ENCODE measurements around the gene TP53BP1.
A peak's percentile ranks its signal among the peaks of the same experiment; 100 is the strongest.
"Not testable (repeated sequence)": the region's sequence is repeated elsewhere in the genome, so short reads cannot be mapped to it uniquely, and the experiment has no call there.

Gene TP53BP1

DNA sequence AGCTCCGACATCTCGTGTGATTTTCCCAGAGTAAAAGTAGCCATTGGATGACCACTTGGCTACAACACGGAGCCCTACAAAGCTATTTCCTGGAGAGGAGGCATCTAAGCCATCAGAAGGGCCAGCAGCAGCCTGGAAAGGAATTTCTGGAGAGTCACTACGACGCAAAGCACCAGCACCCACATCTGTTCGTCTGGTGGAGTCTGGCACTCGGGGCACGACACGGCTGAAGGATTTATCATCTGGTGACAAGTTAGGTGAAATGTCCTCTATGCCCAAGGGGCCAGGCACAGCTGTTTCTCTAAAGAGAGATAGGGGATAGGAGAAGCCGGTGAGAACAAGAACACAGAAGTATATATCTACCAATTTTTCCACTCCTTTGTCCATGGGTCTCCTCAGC, 72.5 kb downstream of the TP53BP1 start:
- no peak for DNase-seq

DNA sequence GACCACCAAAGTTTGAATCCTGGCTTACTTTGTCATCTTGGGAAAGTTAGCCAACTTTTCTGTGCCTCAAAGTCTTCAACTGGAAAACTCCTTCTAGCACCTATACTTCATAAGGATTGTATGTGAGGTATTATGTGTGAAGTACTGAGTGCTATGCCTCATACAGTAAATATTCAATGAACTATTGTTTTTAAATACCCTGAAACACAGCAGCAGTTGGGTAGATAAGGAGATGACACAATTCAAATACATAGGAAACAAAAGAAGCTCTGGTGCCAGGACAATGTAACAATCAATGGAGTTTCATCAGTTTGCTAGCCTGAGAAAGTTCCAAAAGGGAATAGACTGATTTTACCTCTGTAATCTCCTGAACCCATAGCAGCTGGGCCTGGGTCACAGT, 78.8 kb downstream of the TP53BP1 start:
- no peak for DNase-seq

DNA sequence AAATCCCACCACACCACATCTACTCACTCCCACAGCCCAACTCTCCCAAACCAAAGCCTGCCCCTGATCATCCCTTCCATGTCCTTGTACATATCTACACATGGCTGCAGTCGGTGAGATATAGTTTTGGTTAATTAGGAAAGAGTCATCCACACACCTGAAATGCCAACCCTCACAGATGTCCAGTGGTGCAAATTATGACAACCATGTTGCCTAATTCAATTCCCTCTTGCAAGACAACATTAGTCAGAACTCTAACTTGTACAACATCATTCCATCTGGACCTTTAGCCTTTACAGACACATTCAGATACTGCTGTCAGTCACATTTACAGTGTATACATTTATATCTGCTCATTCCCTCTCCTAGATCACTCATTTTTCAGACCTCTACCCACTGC, 80.9 kb downstream of the TP53BP1 start:
- no peak for DNase-seq

DNA sequence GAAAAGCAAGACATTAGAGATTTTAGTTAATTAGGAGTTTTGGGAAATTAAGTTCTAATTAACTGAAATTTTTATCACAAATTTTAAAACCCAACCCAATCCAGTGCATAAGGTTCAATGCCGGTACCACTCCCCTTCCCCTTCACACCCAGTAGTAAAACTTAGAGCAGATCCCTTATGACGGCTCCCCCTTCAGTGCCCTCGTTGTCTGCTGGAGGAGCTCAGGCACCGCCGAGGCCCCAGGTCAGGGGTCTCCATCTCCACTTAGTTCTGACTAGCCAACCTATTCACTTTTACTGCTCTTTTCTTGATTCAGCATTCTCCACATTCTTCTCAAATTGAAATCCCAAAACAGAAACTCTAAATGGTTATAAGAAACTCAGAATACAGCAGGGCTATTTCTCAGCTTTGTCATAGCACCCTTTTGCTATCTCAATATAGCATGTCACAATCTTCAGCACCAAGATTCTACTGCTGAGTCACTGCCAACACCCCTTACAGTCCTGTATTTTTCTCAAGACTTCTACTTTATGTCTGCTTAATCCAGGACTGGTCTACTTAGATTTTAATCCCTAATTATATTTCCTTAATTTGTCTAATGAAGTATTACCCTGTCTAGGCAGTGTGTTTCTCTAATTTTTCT, 82.3 kb downstream of the TP53BP1 start:
- DNase-seq = no peak

DNA sequence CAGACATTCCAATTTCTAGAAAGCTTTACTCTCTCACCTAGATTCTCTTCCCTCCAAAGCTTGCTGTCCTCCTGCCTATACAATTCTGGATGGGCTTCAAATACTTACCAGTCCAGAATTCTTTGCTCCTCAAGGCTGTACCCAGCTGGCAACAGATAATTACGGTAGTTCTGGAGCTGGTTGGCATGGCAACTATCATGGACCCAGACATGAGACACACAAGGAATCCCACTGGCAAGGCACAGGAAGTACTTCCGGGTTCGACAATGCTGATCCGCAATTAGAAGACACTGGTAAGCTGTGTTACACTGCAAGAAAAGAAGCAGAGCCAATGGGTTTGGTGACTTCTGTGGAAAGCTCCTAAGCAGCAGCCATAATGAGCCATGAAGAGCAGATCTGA, 84.2 kb downstream of the TP53BP1 start:
- peak in 1 of 56 donors; percentile 3 for DNase-seq

GRCh38 chr15:43406808-43407207, 86.1 kb downstream of the TP53BP1 start:
- no peak for DNase-seq

GRCh38 chr15:43406189-43406588, 86.8 kb downstream of the TP53BP1 start:
- no peak for DNase-seq

- DNase-seq = peak in 15 of 56 donors; percentile 3 to 54 (median 16)
These were observed 88.8 kb downstream of the TP53BP1 start for GRCh38 chr15:43404130-43404529.

- DNase-seq = no peak
These were observed 89.3 kb downstream of the TP53BP1 start for GRCh38 chr15:43403616-43404015.

DNA sequence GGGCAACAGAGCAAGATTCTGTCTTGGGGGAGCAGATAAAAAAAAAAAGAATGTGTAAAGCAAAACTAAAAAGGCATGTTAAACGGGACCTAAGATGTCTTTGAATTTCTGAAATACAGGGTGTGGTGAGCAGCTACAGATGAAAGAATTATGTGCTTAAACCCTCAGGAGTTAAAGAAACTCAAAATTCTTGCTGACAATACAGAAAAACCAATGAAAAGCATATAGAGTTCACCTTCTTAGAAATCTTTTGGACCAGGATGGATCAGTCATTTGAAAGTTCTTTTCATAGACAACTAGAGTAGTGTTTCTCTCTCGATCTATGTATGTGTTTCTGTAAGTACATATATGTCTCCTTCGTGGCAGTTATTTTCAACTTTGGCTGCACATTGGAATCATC, 90.7 kb downstream of the TP53BP1 start:
- DNase-seq = no peak

DNA sequence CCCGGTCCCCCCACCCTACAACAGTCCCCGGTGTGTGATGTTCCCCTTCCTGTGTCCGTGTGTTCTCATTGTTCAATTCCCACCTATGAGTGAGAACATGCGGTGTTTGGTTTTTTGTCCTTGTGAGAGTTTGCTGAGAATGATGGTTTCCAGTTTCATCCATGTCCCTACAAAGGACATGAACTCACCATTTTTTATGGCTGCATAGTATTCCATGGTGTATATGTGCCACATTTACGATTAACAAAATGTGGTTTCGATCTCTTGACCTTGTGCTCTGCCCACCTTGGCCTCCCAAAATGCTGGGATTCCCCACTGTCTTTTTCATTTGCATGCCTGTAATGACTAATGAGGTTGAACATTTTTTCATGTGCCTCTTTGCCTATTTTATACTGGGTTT, 99.4 kb downstream of the TP53BP1 start:
- not testable (repeated sequence) for DNase-seq

GRCh38 chr15:43390723-43391122, 102.2 kb downstream of the TP53BP1 start:
- peak in 1 of 56 donors; percentile 3 for DNase-seq

DNA sequence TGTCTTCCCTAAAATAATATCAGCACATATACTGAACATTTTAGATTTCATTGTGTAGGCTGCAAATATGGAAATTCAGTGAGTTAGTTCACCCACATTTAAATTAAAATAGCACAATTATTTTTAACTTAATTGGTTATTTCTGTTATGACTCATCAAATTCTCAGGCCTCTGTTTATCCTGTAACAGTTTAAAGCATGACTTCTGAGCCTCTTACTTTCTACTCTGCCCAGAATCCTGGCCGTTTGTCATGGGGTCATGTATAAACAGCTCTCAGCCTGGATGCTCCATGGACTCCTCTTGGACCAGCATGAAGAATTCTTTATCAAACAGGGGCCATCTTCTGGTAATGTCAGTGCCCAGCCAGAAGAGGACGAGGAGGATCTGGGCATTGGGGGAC, 109.9 kb downstream of the TP53BP1 start:
- no peak for DNase-seq

DNA sequence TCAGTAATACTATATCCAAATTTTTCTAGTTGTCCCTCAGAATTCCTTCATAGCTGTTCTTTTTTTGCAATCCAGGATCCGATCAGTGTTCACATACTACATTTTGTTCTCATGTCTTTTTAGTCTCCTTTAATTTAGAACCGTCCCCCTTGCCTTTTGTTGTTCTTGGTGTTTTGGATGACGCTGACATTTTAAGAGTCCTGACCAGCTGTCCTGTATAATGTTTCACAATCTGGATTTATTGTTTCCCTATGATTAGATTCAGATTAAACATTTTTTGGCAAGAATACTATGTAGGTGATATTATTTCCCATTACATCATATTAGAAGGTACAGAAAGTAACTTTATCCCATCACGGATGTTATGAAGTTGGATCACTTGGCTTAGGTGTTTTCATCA, 110.6 kb downstream of the TP53BP1 start:
- DNase-seq = no peak

DNA sequence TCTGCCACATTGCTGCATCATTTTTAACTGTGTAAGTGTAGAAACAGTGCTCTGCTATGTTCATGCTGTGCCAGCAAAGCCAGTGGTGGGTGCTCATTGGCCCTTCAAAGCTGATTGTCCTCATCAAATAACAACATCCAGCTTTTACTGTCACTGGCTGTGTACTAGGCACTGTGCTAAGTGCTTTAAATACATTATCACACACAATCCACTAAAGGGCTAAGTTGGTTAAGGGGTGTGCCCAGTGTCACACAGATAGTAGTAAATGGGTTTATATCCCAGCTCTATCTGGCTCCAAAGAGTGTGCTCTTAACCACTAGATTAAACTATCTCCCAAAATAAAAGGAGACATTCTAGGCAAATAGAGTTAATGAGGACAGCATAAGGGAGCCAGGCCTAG, 114.4 kb downstream of the TP53BP1 start:
- no peak for DNase-seq

DNA sequence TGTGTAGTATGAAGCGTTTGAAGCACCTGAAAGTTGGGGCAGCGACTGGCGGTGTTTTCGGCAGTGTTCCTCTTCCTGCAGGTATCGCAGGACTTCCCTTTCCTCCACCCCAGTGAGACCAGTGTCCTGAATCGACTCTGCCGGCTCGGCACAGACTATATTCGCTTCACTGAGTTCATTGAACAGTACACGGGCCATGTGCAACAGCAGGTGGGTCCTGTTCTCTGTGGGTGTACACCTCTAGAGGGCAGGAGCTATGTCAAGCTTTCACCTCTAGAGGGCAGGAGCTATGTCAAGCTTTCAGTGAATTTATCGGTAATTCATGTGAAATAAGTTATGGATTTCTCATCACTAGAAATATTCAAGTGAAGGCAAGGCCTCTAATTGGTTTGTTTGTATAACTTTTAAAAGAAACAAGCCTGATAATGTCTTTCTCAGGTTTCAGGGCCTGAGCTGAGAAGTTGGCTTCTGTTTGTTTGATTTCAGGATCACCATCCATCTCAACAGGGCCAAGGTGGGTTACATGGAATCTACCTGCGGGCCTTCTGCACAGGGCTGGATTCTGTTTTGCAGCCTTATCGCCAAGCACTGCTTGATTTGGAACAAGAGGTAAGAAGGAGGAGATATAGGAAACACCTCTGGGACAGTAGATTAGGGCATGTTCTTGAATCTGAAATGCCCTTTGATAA, 116.8 kb downstream of the TP53BP1 start:
- DNase-seq = no peak

- DNase-seq = peak in 54 of 56 donors; percentile 12 to 83 (median 63)
These were observed 121.7 kb downstream of the TP53BP1 start, which contains the start of the genes TUBGCP4 and ZSCAN29 for GRCh38 chr15:43370975-43371974. TUBGCP4 (plus strand) TSS chr15:43371101; CDS start chr15:43371355, 254 bp downstream. ZSCAN29 (minus strand) TSS chr15:43371043; CDS start chr15:43369913, 1,130 bp downstream.

GRCh38 chr15:43370310-43370974, 122.5 kb downstream of the TP53BP1 start:
- DNase-seq = peak in 14 of 56 donors; percentile 6 to 48 (median 20)

GRCh38 chr15:43361313-43361903, 131.5 kb downstream of the TP53BP1 start:
- no peak for DNase-seq

GRCh38 chr15:43360821-43361220, 132.1 kb downstream of the TP53BP1 start:
- no peak for DNase-seq

All from amygdala (tissue), 56 donors.